GM19239 (cell line): ENCODE results near the gene CTAGE1.

Experiments used
- DNase-seq: peaks from one replicate; pipeline ENCODE4 v3.0.0; 2011; ENCODE audit warnings: low spot score; ENCODE audit not compliant: insufficient read length
- FAIRE-seq: peaks from 2 replicates; lab custom pipeline; 2011; peaks lifted over from hg19 to GRCh38; lab: Jason Lieb, UNC

The CTAGE1 gene

GRCh38 chr18:22441638-22442037, 23.9 kb upstream of the CTAGE1 start:
- DNase-seq (no peak), FAIRE-seq (no peak)

GRCh38 chr18:22439447-22439846, 21.7 kb upstream of the CTAGE1 start:
- DNase-seq, result no peak
- no peak for FAIRE-seq

GRCh38 chr18:22436136-22436535, 18.4 kb upstream of the CTAGE1 start:
- no peak for FAIRE-seq

GRCh38 chr18:22434973-22435608, 17.4 kb upstream of the CTAGE1 start:
- no peak for FAIRE-seq

More at GRCh38 chr18:22436136-22436535, 18.4 kb upstream of the CTAGE1 start:
- no peak for DNase-seq

GRCh38 chr18:22433956-22434355, 16.2 kb upstream of the CTAGE1 start:
- FAIRE-seq, result no peak

More at GRCh38 chr18:22434973-22435608, 17.4 kb upstream of the CTAGE1 start:
- DNase-seq, result no peak

GRCh38 chr18:22432657-22433137, 15.0 kb upstream of the CTAGE1 start:
- FAIRE-seq, result no peak

More at GRCh38 chr18:22433956-22434355, 16.2 kb upstream of the CTAGE1 start:
- no peak for DNase-seq

GRCh38 chr18:22429564-22429963, 11.8 kb upstream of the CTAGE1 start:
- no peak for FAIRE-seq

More at GRCh38 chr18:22432657-22433137, 15.0 kb upstream of the CTAGE1 start:
- no peak for DNase-seq

GRCh38 chr18:22428672-22429071, 11.0 kb upstream of the CTAGE1 start:
- DNase-seq, result no peak
- no peak for FAIRE-seq

More at GRCh38 chr18:22429564-22429963, 11.8 kb upstream of the CTAGE1 start:
- DNase-seq, result no peak

- no peak for DNase-seq
- FAIRE-seq, result no peak
These were observed 10.3 kb upstream of the CTAGE1 start for GRCh38 chr18:22427822-22428549.

GRCh38 chr18:22424565-22424963, 6.8 kb upstream of the CTAGE1 start:
- DNase-seq, result no peak
- FAIRE-seq, result no peak

- DNase-seq, result no peak
- no peak for FAIRE-seq
These were observed 6.3 kb upstream of the CTAGE1 start for GRCh38 chr18:22423878-22424564.

- no peak for DNase-seq
- no peak for FAIRE-seq
These were observed 5.3 kb upstream of the CTAGE1 start for GRCh38 chr18:22422909-22423548.

- FAIRE-seq (no peak), DNase-seq (no peak)
These were observed 2.9 kb upstream of the CTAGE1 start for GRCh38 chr18:22420652-22421051.

GRCh38 chr18:22412176-22412911, 5.4 kb downstream of the CTAGE1 start:
- FAIRE-seq, result no peak
- no peak for DNase-seq

- DNase-seq (no peak), FAIRE-seq (no peak)
These were observed 6.3 kb downstream of the CTAGE1 start for GRCh38 chr18:22411446-22411845.

GRCh38 chr18:22410126-22410525, 7.6 kb downstream of the CTAGE1 start:
- FAIRE-seq, result no peak
- no peak for DNase-seq

- no peak for FAIRE-seq
These were observed 8.3 kb downstream of the CTAGE1 start for GRCh38 chr18:22409445-22409844.

GRCh38 chr18:22408059-22408458, 9.7 kb downstream of the CTAGE1 start:
- FAIRE-seq, result no peak
- no peak for DNase-seq

More at GRCh38 chr18:22409445-22409844, 8.3 kb downstream of the CTAGE1 start:
- DNase-seq, result no peak

- DNase-seq (no peak), FAIRE-seq (no peak)
These were observed 12.6 kb downstream of the CTAGE1 start for GRCh38 chr18:22405142-22405541.

GRCh38 chr18:22403950-22404349, 13.8 kb downstream of the CTAGE1 start:
- FAIRE-seq (no peak), DNase-seq (no peak)
